Neural cell (in vitro differentiated cells): ENCODE measurements around the gene SCN10A. TPM values are rescaled to one million over a fixed set of nuclear protein-coding genes. Genes with fewer than 3 reads are reported as not detected.
A peak's percentile ranks its signal among the peaks of the same experiment; 100 is the strongest.

Experiments
- H2AFZ ChIP-seq: fragments of 200-600, 300-800 bp; sonication (generic), shearing (Covaris generic); 2 replicates; pipeline ENCODE4 v1.6.0; 2014; ENCODE audit warnings: low read depth, mild to moderate bottlenecking, antibody characterized with exemption, low read length, moderate library complexity
- H3F3A ChIP-seq: fragments of 200-600 bp; shearing (Covaris generic); 2 replicates; pipeline ENCODE4 v1.6.1; 2016; ENCODE audit warnings: mild to moderate bottlenecking, moderate library complexity, mixed read lengths, antibody characterized with exemption, low read length; ENCODE audit not compliant: insufficient read depth, poor library complexity, severe bottlenecking
- H3K27ac ChIP-seq: fragments of 200-600, 300-800 bp; sonication (generic), shearing (Covaris generic); 2 replicates; pipeline ENCODE4 v1.5.1; 2014; ENCODE audit warnings: mild to moderate bottlenecking, low read length, moderate library complexity
- H3K27me3 ChIP-seq: fragments of 300-800, 200-600 bp; sonication (generic), shearing (Covaris generic); 2 replicates; pipeline ENCODE4 v1.6.0; 2014; ENCODE audit warnings: mild to moderate bottlenecking, low read depth, low read length, moderate library complexity; ENCODE audit not compliant: insufficient read depth
- H3K36me3 ChIP-seq: fragments of 300-800, 200-600 bp; sonication (generic), shearing (Covaris generic); 2 replicates; pipeline ENCODE4 v1.5.1; 2014; ENCODE audit warnings: mild to moderate bottlenecking, antibody characterized with exemption, low read length, moderate library complexity; ENCODE audit not compliant: insufficient read depth
- H3K4me2 ChIP-seq: fragments of 300-800, 200-600 bp; sonication (generic), shearing (Covaris generic); 2 replicates; pipeline ENCODE4 v1.6.0; 2014; ENCODE audit warnings: mild to moderate bottlenecking, low read length
- H3K4me3 ChIP-seq: fragments of 300-800, 200-600 bp; sonication (generic), shearing (Covaris generic); 2 replicates; pipeline ENCODE4 v1.5.1; 2014; ENCODE audit warnings: mild to moderate bottlenecking, low read length, moderate library complexity
- H3K79me2 ChIP-seq: fragments of 200-600 bp; shearing (Covaris generic); replicated peaks from 2 replicates; pipeline ENCODE4 v1.6.0; 2014; ENCODE audit warnings: mild to moderate bottlenecking, low read length, moderate library complexity; ENCODE audit not compliant: insufficient read depth
- H3K9ac ChIP-seq: fragments of 300-800, 200-600 bp; sonication (generic), shearing (Covaris generic); 2 replicates; pipeline ENCODE4 v1.6.1; 2016; ENCODE audit warnings: mild to moderate bottlenecking, low read length, mixed read lengths
- H3K9me2 ChIP-seq: fragments of 200-600 bp; shearing (Covaris generic); 2 replicates; pipeline ENCODE4 v1.6.1; 2016; ENCODE audit warnings: mild to moderate bottlenecking, low read length, mixed read lengths; ENCODE audit not compliant: insufficient read depth
- H3K9me3 ChIP-seq: fragments of 200-600, 300-800 bp; sonication (generic), shearing (Covaris generic); 2 replicates; pipeline ENCODE4 v1.6.1; 2016; ENCODE audit warnings: mild to moderate bottlenecking, mixed run types, low read length, moderate library complexity, mixed read lengths
- H4K20me1 ChIP-seq: fragments of 200-600 bp; shearing (Covaris generic); 2 replicates; pipeline ENCODE4 v1.6.1; 2016; ENCODE audit warnings: mild to moderate bottlenecking, mixed run types; ENCODE audit not compliant: insufficient read depth
- CTCF ChIP-seq: fragments of 450-650 bp; IDR thresholded peaks from 2 replicates; pipeline ENCODE4 v1.5.1; 2014; ENCODE audit warnings: antibody characterized with exemption, mild to moderate bottlenecking, moderate library complexity; ENCODE audit not compliant: poor library complexity, severe bottlenecking
- EP300 ChIP-seq: fragments of 450-650 bp; conservative IDR thresholded peaks from 2 replicates; pipeline ENCODE4 v1.6.1; 2014; ENCODE audit warnings: antibody characterized with exemption, mild to moderate bottlenecking, moderate library complexity; ENCODE audit not compliant: poor library complexity, severe bottlenecking
- EZH2 ChIP-seq: fragments of 200-600, 300-800 bp; shearing (Covaris generic), sonication (generic); IDR thresholded peaks from 2 replicates; pipeline ENCODE4 v1.6.1; 2014; ENCODE audit warnings: antibody characterized with exemption, low read length, borderline replicate concordance, mild to moderate bottlenecking; ENCODE audit not compliant: insufficient read depth, poor library complexity, severe bottlenecking
- MXI1 ChIP-seq: fragments of 450-650 bp; conservative IDR thresholded peaks from 2 replicates; pipeline ENCODE4 v1.6.1; 2014; ENCODE audit warnings: antibody characterized with exemption, mild to moderate bottlenecking; ENCODE audit not compliant: poor library complexity, severe bottlenecking
- POLR2AphosphoS5 ChIP-seq: IDR thresholded peaks from 2 replicates; pipeline ENCODE4 v1.6.1; 2012
- RAD21 ChIP-seq: fragments of 450-650 bp; conservative IDR thresholded peaks from 2 replicates; pipeline ENCODE4 v1.6.1; 2014; ENCODE audit warnings: antibody characterized with exemption, mild to moderate bottlenecking, moderate library complexity
- REST ChIP-seq: IDR thresholded peaks from 2 replicates; pipeline ENCODE4 v1.6.1; 2012; ENCODE audit warnings: borderline replicate concordance
- SMC3 ChIP-seq: fragments of 450-650 bp; conservative IDR thresholded peaks from 2 replicates; pipeline ENCODE4 v1.6.1; 2014; ENCODE audit warnings: antibody characterized with exemption, mild to moderate bottlenecking, moderate library complexity; ENCODE audit not compliant: poor library complexity
- TAF1 ChIP-seq: IDR thresholded peaks from 2 replicates; pipeline ENCODE4 v1.6.1; 2012; ENCODE audit warnings: low read depth
- polyA plus RNA-seq: library from polyadenylated mRNA; depleted of rRNA; stranded (reverse); fragments of >200 nt; gene quantifications from 2 replicates; pipeline ENCODE4 v1.2.3, GENCODE V29; 2014

Gene SCN10A
- polyA plus RNA-seq, 1 donor from 2014 or later = not detected

- Histone ChIP-seq H3K36me3 (no peaks in the 10 kb centered on the region), H3K27ac (no peak overlapping the region), H3K27me3 (no peaks in the 10 kb centered on the region), H3K79me2 (no peaks in the 10 kb centered on the region), H4K20me1 (no peaks in the 10 kb centered on the region), H2AFZ (no peak overlapping the region), H3K9ac (no peak overlapping the region), H3K9me3 (no peaks in the 10 kb centered on the region), H3K9me2 (no peaks in the 10 kb centered on the region), H3K4me3 (no peak overlapping the region), H3K4me2 (no peak overlapping the region), H3F3A (no peaks in the 10 kb centered on the region)
- TF ChIP-seq EZH2 = no peak
- no peak for TF ChIP-seq TAF1
- no peak for TF ChIP-seq MXI1
- no peak for TF ChIP-seq SMC3
- no peak for TF ChIP-seq POLR2AphosphoS5
- no peak for TF ChIP-seq EP300
- TF ChIP-seq REST = no peak
- TF ChIP-seq CTCF = no peak
- TF ChIP-seq RAD21 = no peak
Measured at GRCh38 chr3:38811822-38812221, 4.2 kb downstream of the SCN10A start.

GRCh38 chr3:38805765-38806386, 10.1 kb downstream of the SCN10A start:
- H3F3A ChIP-seq = no peaks in the 10 kb centered on the region
- H3K4me2 ChIP-seq = no peak overlapping the region
- H3K27ac ChIP-seq = no peak overlapping the region
- no peak overlapping the region for H3K9ac ChIP-seq
- no peaks in the 10 kb centered on the region for H3K9me3 ChIP-seq
- TF ChIP-seq REST = peak; percentile 98
- TF ChIP-seq EZH2 = no peak
- H4K20me1 ChIP-seq = no peaks in the 10 kb centered on the region
- H3K4me3 ChIP-seq = no peak overlapping the region
- H3K9me2 ChIP-seq = no peaks in the 10 kb centered on the region
- no peaks in the 10 kb centered on the region for H3K36me3 ChIP-seq
- peaks cover 12% of the 10 kb centered on the region for H3K27me3 ChIP-seq
- H3K79me2 ChIP-seq = no peaks in the 10 kb centered on the region
- no peak overlapping the region for H2AFZ ChIP-seq
